Stimulated activated CD4-positive, alpha-beta T cell treated with anti-CD3 and anti-CD28 coated beads, Interleukin-1b, Interleukin-23, amount 100 ng/mL, for 48 hours (primary cell): ENCODE data around the gene IGF2R.

Experiments used
- DNase-seq: peaks from one replicate; pipeline ENCODE4 v3.0.0-alpha.2; 2020

IGF2R gene

DNA sequence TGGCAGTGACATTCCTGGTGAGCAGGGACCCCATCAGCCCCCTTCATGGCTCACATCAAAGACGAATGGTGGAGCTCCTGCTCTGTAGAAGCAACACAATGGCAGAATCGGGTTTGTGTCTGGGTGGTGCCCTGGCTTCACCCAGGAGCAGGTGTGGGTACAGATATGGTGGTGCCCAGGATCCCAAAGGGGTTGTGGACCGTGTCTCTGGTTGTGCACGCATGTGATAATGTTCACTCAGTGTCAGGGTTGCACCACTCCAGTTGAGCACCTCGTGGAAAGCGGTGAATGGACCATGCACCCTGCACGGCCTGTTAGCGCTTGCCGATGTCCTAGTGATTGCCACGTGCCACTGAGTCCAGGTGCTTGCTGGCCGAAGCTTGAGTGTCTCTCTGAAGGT lies 63.0 kb downstream of the IGF2R start:
- no peak for DNase-seq

DNA sequence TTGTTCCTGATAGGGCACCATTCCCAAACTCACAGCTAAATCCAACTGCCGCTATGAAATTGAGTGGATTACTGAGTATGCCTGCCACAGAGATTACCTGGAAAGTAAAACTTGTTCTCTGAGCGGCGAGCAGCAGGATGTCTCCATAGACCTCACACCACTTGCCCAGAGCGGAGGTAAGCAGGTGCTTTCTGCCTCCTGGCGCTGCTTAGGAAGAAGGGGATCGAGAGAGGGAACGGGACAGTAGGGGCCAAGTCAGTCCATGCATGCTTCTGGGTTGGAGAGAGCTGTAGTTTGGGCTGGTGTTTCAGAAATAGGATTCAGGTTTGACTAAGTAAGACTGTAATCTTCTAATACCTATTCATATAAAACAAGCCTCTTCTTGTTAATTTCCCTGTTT lies 63.7 kb downstream of the IGF2R start:
- DNase-seq: no peak

DNA sequence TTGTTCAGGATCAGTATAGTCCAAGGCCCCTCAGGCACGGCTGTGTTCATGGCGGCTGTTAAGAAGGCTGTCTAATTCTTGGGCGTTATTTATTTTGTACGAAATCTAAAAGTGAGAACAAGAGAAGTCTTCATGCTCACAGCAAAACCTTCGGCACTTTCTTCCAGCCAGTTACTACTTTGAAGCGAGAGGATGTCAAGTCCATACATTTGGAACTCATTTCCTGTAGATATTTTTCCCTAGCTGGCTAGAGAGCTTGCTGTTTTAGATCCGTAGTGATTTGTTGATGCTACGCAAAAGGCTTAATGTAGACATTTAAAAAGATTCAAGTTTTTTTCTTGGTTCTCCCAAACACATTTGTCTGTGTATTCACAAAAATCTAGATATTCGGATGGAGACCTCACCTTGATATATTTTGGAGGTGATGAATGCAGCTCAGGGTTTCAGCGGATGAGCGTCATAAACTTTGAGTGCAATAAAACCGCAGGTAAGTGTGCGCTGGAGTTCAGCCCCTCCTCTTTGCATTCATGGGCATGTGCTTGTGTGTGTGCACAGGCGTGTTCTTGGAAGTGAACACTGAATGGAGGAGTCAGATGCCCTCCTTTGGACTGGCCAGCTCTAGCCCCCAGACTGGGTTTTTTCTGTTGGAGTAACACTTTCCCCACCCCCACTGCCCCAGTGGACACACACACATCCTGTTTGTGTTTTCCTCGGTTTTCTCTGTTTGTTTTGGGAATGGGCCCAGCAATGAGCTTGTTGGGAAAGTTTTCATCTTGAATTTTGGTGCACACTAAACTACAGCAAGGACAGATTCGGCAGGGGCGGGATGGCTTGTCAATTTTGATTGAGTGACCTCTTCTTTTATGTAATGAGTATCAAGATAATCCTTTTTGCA lies 65.4 kb downstream of the IGF2R start:
- DNase-seq: no peak

DNA sequence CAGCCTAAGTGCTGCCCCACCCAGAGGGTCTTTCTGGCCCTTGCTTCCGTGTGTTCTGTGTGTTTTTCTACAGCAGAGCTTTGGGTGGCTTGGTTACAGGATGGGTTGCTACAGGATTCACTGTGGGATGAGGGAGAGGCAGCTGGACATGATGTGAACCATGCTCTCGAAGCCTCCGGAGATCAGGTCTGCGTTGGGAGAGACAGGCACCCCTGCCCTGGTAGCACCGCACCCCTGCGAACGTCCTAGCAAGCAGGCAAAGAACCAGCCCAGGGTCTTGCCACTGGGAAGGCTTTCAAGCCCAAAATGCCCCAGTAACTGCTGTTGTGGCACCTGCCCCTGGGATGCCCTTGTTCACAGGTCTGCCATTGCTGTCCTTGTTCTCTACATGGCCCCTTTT lies 66.4 kb downstream of the IGF2R start:
- no peak for DNase-seq

DNA sequence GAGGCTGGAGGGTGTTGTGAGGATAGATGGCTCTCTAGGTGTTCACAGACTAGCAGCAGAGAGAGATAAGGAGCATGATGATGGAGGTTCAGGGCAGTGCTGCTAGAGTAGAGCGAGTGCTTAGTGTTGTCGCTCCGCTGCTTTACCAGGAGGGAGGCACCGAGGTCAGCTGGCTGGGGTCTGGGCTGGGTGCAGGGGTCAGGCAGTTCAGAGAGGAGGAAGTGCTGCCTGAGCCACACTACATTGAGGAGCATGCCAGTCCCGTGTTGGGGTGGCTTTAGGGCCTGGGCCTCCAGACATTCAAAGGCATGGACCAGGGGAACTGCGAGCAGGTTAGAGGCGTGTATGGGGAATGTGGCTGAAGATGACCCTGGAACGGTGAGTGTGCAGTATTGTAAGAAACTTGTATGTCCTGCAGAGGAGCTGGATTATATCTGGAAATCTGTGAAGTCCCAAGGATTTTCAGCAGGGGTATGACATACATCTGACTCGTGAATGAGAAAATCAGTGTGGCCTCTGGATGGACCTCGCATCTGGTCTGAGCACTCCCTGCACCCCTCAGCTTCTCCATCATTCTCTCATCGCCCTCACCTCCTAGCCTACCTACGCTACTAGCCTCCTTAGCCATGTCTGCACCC lies 66.9 kb downstream of the IGF2R start:
- DNase-seq: no peak

DNA sequence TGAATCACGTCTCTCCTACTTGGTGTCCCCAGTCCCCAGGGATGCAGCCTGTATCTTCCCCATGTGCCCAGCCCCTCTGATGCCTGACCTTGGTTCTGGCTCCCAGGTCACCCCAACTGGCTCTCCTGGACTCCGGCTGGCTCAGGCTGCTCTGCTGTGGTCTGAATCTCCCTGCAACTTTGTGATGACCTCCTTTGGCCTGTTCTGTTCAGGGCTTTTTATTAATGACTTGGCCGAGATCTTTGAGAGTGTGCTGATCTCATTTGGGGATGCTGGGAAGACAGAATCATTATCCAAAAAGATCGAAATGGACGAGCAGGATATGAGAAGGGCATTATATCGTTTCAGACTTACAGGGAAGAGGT lies 67.4 kb downstream of the IGF2R start:
- no peak for DNase-seq

DNA sequence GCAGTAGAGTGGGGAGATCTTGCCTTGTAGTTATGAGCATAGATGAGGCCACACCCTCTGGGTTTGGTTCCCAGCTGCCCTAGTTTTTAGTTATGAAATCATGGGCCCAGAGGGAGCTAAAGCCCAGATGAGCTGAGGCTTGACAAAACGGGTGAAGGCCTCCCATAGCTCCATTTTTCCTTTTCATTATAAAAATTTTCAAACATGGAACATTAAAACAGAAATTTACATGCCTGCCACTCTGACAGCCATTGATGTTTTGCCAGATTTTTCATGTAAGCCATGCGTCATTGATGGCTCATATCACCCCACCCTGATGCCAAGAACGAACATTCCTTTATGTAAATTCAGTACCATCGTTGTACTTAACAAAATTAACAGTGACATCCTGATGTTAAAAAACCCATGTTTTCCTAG lies 67.9 kb downstream of the IGF2R start:
- DNase-seq: no peak

DNA sequence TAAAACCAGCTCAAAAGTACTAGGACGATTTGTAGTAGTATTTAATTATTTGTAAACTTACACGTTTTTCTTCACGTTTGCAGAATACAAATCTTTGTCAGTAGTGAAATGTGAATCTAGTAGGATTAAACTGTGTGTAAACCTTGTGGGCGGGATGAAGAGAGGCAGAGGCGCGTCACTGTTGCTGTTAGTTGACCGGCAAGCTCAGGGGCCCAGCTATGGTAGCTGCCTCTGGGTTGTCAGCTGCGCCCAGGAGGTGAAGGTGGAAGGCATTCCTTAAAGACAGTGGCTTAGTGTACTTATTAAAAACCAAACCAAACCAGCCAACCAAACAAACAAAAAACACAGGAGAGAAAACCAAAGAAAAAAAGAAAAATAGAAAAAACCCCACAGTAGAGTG lies 69.6 kb downstream of the IGF2R start:
- no peak for DNase-seq

DNA sequence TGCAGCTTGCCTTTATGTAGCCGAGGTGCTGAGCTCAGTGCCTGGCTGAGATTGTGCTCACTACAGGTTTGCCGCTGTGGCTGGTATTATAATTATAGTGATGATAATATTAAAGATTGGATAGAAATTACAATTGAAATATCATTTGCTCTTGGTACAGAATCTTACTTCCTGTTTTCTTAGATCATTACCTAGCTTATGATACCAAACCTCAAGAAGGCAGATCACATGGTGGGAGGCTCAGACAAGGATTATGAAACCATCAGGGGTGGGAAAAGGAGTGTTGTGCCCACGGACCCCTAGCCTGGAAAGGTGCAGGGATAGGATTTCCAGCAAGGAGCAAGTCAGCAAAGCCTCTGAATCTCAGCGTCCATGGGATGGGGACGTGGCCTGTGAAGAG lies 70.6 kb downstream of the IGF2R start:
- DNase-seq: no peak

DNA sequence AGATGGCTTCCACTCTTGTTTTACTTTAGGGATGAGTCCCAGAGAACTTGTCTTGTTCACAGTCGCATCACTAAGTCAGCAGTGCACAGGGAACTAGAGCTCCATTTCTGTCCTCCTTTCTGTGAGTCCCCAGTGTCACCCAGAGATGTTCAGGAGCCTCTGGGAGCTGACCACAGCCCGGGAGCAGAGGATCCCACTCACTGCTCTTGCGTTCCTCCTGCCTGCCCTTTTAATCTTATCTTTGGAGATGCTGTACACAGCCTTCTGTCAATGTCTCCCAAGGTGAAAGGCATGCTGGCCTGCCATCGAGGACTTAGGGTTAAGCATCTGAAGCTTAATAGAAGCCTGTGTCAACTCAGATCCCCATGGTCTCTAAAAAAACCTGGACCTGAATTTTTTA lies 71.2 kb downstream of the IGF2R start:
- no peak for DNase-seq

DNA sequence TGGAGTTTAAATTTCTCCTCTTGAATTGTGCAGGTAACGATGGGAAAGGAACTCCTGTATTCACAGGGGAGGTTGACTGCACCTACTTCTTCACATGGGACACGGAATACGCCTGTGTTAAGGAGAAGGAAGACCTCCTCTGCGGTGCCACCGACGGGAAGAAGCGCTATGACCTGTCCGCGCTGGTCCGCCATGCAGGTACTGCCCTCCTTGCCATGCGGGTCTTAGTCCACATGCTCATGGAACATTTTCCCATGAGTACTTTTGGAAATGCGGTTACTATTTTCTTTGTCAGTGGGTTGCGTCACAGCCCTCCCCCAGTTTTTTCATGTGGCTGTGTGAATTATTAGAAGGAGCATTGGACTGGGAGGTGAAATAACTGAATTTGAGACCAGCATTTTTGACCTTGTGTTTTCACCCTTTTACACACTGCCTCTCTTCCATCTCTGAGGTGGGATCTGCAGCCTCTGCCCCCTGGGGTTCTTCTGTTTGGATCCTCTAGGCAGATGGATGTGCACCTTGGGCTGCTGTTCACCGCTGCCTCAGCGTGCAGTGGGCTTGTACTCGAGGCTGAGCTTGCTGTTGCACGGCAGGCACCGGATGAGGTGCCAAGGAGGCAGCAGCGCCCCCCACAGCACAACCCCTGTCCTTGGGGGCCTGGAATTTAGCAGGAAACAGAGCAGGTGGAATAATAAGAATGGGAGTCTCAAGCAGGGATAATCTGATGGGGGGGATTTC lies 71.8 kb downstream of the IGF2R start:
- no peak for DNase-seq

DNA sequence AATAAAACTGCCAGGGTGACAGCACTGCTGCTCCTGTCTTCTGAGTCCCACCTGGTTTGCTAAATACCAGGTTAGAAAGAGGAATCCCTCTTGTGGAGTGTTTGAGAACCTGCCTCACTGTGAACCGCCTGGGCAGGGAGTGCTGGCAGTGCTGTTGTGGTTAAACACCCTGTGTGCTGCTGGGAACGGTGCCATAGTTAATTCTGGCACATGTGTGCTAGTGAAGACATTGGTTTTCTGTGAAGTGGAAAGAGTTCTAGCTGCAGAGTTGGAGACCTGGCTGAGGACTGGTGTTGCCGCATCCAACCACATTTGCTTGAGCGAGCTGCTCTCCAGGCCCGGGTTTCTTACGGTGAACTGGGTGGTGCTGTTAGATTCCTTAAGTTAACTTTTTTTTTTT lies 72.7 kb downstream of the IGF2R start:
- DNase-seq: no peak

DNA sequence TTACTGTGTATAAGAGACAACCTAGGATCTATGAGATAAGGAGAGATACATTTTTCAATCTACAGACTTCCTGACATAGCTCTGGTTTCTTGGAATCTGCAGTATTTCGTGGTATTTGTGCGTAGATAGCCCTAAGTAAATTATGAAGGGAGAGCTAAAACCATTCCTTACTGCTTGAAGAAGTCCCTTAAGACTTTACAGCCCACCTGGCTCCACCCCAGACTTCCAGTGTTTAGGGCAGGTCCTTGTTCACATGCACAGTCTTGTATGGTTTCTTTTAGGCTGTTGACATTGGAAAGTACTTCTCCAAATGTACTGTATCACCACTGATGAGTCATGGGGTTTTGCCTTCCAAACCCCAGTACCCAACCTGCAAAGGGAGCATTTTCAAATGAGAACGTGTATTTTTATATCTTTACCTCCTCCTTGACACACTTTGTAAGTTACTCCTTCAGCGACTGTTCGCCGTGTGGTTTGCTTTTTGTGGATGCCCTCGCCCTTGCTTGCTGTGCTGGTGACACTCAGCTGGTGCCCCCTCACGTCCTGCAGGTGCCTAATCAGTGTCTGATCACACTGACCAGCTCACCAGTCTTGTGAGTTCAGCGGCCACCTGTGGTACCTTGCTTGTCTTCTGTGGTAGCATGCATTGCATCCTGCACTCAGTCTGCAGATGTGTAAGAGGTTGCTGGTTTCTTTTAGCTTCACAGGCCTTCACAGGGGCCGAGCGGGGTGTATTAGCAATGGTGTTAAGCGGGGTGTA lies 73.3 kb downstream of the IGF2R start:
- no peak for DNase-seq

DNA sequence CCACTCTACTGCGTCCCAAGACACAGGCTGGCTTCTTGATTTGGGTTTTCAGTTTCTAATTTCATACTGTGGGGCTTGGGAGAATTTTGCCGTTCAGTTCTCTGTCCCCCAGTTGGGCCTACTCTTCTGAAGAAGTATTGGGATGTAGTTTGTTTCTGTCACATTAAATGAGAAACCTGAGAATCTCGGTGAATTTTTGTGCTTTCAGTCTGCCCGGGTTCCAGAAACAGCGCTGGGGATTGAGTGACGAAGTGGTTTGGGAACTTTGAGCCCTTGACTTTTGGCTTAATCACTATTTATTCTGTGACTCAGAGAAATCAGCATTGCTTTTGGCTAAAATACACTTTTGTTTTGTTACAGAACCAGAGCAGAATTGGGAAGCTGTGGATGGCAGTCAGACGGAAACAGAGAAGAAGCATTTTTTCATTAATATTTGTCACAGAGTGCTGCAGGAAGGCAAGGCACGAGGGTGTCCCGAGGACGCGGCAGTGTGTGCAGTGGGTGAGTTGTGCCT lies 74.0 kb downstream of the IGF2R start:
- no peak for DNase-seq

DNA sequence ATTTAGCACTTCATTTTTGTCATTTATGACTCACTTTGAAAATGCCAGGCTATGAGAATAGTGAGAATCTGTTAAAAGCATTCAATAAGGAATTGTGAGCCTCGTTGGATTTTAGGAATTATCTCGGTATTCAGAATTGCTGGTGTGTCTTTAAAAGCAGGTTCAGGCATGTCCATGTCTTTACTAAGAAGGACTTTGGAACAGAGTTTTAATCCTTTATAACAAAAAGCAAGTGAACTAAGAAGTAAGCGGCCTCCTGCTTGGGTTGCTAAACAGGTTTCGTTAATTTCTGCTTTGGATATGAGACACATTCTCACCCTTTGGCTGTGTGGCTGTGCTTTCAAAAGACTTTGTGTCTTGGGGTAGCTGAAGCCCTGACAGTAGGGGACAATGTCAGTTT lies 74.9 kb downstream of the IGF2R start:
- no peak for DNase-seq

DNA sequence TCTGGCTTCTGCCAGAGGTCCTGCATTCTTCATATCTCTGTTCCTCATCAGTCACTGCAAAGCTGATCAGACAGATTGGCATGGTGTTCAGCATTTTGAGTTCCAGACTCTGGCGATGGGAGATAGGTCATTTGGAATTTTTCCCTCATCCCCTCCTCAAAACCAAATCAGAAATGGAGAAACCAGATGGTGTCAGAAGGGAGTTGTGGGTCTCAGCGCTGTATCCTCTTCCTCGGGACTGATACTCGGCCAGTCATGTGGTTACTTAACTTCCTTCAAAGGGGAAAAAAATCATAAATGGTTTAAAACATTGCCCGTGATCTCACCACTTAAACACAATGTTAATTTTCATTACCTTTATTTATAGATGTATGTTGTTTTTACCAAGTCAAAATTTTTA lies 75.8 kb downstream of the IGF2R start:
- no peak for DNase-seq

DNA sequence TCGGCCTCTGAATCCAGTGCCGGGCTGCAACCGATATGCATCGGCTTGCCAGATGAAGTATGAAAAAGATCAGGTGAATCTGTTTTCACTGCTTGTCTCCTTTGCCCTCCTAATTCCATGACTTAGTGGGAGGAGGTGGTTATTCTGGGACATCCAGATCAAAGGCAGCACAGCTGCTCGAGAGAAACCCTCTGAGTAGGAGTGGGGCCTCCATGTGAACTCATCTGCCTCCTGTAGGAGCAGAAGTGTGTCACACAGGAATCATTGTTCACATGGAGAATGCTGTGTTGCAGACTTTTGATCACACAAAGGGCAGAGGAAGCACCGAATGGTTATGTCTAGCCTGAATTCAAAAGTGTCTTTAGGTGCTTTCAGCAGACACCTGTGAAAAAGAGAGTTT lies 79.6 kb downstream of the IGF2R start:
- DNase-seq: no peak

DNA sequence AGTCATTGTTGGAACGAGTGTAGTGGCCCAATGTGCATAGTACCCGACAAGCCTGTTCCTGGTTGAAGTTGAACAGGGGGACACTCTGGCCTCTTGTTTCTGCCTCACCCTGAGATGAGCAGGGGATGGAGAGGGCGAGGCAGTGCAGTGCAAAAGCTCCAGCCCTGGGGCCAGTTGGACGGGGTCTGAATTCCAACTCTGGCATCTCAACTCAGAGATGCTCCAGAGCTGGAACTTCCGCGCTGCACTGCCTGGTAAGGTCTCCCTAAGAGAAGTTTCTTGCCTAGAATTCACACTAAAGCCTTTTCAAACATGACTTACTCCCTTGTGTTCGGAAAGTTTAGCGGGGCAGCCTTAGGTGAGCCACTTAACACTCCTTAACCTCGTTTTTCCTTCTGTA lies 80.5 kb downstream of the IGF2R start:
- DNase-seq: no peak

DNA sequence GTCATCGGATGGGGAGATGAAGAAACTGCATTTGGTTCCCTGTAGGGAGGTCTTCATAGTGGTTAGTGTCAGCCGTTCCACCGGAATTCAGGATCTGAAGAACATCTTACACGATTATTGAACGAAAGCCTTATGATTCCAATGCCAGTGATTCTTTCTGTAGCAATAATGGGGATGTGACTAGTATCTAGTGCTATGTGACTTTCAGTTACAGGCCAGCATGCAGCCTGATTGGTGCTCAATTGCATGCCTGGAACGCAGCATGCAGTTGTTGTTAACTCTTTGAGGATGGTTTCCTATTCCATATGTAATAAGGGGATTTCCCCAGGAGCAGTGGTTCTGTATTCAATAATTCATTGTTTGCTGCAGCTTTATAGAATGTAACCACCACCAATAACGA lies 81.1 kb downstream of the IGF2R start:
- DNase-seq: no peak

DNA sequence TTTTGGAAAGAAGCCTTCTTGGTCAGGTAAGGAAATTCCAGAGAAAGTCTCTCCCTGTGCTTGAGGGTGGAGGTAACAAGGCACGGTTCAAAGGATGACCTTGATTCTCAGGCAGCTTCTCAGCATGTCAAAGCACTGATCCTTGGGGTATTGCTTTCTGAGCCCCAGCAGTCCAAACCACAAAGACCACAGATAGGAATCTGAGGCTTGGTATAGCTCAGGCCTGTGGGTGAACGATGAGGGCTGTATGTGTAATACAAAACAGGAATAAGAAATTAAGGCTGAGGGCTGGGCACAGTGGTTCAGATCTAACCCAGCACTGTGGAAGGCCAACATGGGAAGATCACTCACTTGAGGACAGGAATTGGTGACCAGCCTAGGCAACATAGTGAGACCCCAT lies 82.5 kb downstream of the IGF2R start:
- no peak for DNase-seq

DNA sequence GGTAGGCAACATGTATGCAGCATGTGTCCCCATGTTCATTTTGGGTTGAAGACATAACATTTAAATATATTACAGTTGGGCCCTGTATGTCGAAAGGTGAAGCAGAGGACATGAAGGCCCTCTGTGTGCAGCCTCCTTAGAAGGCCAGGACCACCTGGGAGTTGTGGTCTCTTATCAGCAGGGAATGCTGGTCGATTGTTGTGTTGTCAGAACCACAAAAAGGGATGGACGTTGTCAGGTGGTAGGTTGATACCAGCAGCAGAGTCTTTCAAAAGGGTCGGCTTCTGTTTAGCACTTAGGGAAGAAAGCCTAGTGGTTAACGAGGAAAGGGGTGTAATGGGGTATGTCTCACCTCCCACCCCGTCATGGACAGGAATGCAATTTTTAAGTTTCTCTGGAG lies 85.4 kb downstream of the IGF2R start:
- DNase-seq: no peak

DNA sequence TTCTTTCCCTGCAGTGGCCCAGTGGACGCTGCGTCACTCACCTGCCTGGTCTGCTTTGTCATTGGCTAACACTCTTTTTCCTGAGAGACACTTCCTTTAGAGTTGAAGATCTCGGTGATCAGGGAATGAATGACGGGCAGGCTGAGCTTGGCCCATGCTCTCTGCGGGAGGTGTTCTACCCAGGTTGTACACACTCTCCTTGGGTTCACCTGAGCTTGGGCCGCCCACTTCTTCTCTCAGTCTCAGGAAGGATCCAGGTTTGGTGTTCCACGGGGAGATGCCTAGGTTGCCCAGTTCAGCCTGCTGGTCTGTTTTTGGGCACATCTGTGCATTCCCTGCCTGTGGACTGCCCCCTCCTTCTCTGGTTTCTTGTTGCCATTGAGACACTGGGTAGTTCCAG lies 86.0 kb downstream of the IGF2R start:
- DNase-seq: no peak

DNA sequence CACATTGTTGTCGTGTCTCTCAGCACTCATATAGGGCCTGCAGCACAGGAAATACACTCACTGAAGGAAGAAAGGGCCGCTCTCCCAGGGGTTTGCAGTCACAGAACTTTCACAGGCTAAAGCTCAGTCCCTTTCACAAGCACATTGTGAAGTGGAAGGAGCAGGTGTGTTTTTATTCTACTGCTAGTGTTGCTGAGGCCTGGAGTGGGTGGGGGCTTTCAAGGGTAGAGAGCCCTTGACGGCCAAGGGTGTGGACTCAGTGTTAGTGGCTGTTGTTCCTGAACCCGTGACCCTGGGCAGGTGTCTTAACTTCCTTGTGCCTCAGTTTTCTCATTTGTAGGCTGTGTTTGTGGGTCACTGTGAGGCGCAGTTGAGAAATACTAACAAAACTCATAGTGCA lies 86.5 kb downstream of the IGF2R start:
- no peak for DNase-seq
